Glutamatergic neuron (in vitro differentiated cells): ENCODE data around the gene CAMK2B. TPM values are rescaled to one million over a fixed set of nuclear protein-coding genes. Genes with fewer than 3 reads are reported as not detected.

ENCODE experiments used
- DNase-seq: peaks from one replicate; pipeline ENCODE4 v3.0.0; 2022
- H3K27ac Mint-ChIP-seq: one replicate; pipeline ENCODE4 v1.8.0; 2020; ENCODE audit warnings: mild to moderate bottlenecking, mixed read lengths, inconsistent platforms; ENCODE audit not compliant: unreplicated experiment
- H3K27me3 Mint-ChIP-seq: one replicate; pipeline ENCODE4 v1.8.0; 2020; ENCODE audit warnings: mild to moderate bottlenecking, moderate library complexity, mixed read lengths, inconsistent platforms; ENCODE audit not compliant: unreplicated experiment
- H3K36me3 Mint-ChIP-seq: one replicate; pipeline ENCODE4 v1.8.0; 2020; ENCODE audit warnings: mild to moderate bottlenecking, mixed read lengths, inconsistent platforms; ENCODE audit not compliant: unreplicated experiment
- H3K4me1 Mint-ChIP-seq: one replicate; pipeline ENCODE4 v1.8.0; 2020; ENCODE audit warnings: mild to moderate bottlenecking, low read depth, mixed read lengths, inconsistent platforms; ENCODE audit not compliant: unreplicated experiment
- H3K4me3 Mint-ChIP-seq: one replicate; pipeline ENCODE4 v1.8.0; 2020; ENCODE audit warnings: mild to moderate bottlenecking, mixed read lengths, inconsistent platforms; ENCODE audit not compliant: unreplicated experiment
- H3K9me3 Mint-ChIP-seq: one replicate; pipeline ENCODE4 v1.8.0; 2020; ENCODE audit warnings: mild to moderate bottlenecking, moderate library complexity, mixed read lengths, inconsistent platforms; ENCODE audit not compliant: unreplicated experiment
- long read RNA-seq: library from polyadenylated mRNA; unstranded; transcript quantifications from one replicate; pipeline ENCODE4 v2.0.0, GENCODE V29; 2020; ENCODE audit not compliant: unreplicated experiment
- total RNA-seq: library from RNA; stranded (reverse); fragmentation: NEBNext Ultra II Directional; extraction: Animal tissue kit (Norgen Biotek cat#: 25700); gene quantifications from one replicate; pipeline ENCODE4 v1.2.1, GENCODE V29; 2021; ENCODE audit not compliant: unreplicated experiment
- TF ChIP-seq, protein P1 (sequence below): fragments of 200-600 bp; sonication (generic); IDR thresholded peaks from one replicate; pipeline ENCODE4 v1.5.0; 2021; ENCODE audit not compliant: partially characterized antibody, unreplicated experiment

CAMK2B gene
- 55.1 TPM for total RNA-seq
- long read RNA-seq, full-length matches to known transcripts = 14 of 55 reads
- long read RNA-seq, partial matches to known transcripts = 2 of 55 reads
- long read RNA-seq, other reads (novel, unspliced or antisense) = 39 of 55 reads

DNA sequence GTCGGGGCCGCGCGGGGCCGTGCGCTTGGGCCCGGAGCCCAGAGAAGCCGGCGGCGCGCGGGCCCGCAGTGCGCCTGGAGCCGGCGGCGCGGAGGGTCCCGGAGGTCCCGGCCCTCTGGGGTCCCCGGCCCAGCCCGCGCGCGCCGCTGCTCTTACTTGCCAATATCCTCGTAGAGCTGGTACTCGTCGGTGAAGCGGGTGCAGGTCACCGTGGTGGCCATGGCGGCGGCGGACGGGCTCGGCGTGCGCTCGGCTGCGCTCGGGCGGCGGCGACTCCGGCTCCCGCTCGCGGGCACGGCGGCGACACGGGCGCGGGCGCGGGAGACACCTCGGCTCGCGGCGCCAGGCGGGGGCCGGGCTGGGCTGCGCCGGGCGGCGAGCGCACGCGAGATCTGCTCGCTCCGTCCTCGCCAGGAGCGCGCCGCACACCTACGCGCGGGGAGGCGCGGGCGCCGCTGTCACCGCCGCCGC is at the start of gene CAMK2B:
Gene CAMK2B, minus strand, starts transcription at position 394 of the 471 bp plus-strand sequence. Its CDS starts 173 bp downstream, at position 221.
- H3K9me3 Mint-ChIP-seq = peaks cover 10% of the 10 kb centered on the region
- H3K27ac Mint-ChIP-seq = peak within 1 kb of the TSS; percentile 90
- peak within 1 kb of the TSS; percentile 94 for H3K4me3 Mint-ChIP-seq
- H3K4me1 Mint-ChIP-seq = peaks cover 26% of the 10 kb centered on the region
- no peaks in the 10 kb centered on the region for H3K36me3 Mint-ChIP-seq
- peaks cover 13% of the 10 kb centered on the region for H3K27me3 Mint-ChIP-seq
- peak; percentile 49 for DNase-seq
- TF ChIP-seq, protein P1, sequence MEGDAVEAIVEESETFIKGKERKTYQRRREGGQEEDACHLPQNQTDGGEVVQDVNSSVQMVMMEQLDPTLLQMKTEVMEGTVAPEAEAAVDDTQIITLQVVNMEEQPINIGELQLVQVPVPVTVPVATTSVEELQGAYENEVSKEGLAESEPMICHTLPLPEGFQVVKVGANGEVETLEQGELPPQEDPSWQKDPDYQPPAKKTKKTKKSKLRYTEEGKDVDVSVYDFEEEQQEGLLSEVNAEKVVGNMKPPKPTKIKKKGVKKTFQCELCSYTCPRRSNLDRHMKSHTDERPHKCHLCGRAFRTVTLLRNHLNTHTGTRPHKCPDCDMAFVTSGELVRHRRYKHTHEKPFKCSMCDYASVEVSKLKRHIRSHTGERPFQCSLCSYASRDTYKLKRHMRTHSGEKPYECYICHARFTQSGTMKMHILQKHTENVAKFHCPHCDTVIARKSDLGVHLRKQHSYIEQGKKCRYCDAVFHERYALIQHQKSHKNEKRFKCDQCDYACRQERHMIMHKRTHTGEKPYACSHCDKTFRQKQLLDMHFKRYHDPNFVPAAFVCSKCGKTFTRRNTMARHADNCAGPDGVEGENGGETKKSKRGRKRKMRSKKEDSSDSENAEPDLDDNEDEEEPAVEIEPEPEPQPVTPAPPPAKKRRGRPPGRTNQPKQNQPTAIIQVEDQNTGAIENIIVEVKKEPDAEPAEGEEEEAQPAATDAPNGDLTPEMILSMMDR = no peak

DNA sequence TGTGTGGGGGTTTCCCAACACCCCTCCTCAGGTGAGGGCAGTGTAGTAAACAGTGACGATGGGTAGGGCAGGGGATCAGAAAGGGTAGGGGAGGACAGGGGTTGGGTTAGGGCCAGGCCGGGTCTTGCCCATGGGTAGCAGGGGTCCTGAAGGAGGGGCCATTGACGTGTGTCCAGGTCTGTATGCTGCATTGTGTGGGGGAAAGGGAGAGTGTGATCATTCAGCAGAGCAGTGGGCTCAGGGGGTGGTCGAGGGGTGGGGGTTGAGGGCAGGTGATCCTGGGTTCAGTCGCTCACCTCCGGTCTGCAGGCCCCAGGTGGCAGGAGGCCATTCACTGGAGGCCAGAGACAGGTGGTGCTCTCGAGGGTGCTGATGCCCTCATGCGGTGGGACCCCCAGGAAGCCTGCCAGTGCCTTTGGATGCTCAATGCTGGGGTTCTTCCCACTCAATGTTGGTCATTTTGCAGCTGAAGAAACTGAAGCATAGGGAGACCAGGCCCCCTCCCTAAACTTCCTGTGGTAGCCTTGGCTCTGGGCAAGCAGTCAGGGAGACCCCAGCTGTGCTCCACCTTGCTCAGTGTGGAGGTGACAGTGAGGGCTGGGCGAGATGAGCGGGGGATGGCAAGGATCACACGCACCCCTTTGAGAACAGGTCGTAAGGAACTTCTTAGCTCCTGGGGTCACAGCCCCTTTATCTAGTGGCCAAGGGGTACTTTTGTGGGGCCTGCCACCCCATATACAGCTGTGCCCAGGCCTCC is 48.8 kb upstream of the CAMK2B start:
- no peak for DNase-seq
- Mint-ChIP-seq H3K4me3 (no peak overlapping the region), H3K36me3 (peaks cover 20% of the 10 kb centered on the region), H3K9me3 (peaks cover 3% of the 10 kb centered on the region), H3K27me3 (peaks cover 5% of the 10 kb centered on the region), H3K4me1 (no peaks in the 10 kb centered on the region), H3K27ac (no peak overlapping the region)
- TF ChIP-seq, protein P1 = no peak

DNA sequence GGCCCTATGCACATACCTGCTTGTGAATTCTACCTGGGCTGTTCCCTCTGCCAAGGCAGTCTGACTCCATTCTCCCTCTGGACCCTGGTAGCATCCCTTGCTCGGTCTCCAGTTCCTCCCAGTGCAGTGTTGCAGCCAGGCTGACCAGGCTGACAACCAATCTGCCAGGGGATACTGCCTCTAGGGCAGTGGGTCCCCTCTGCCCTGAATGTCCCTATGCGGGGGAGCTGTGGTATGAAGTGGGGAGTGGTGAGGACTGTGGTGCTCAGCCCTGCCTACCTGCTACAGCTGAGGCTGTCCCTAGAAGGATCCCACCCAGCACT is 48.0 kb upstream of the CAMK2B start:
- H3K4me1 Mint-ChIP-seq = no peaks in the 10 kb centered on the region
- H3K27me3 Mint-ChIP-seq = peaks cover 4% of the 10 kb centered on the region
- TF ChIP-seq, protein P1 = no peak
- H3K4me3 Mint-ChIP-seq = no peak overlapping the region
- H3K9me3 Mint-ChIP-seq = peaks cover 4% of the 10 kb centered on the region
- DNase-seq = no peak
- peaks cover 24% of the 10 kb centered on the region for H3K36me3 Mint-ChIP-seq
- H3K27ac Mint-ChIP-seq = no peak overlapping the region

DNA sequence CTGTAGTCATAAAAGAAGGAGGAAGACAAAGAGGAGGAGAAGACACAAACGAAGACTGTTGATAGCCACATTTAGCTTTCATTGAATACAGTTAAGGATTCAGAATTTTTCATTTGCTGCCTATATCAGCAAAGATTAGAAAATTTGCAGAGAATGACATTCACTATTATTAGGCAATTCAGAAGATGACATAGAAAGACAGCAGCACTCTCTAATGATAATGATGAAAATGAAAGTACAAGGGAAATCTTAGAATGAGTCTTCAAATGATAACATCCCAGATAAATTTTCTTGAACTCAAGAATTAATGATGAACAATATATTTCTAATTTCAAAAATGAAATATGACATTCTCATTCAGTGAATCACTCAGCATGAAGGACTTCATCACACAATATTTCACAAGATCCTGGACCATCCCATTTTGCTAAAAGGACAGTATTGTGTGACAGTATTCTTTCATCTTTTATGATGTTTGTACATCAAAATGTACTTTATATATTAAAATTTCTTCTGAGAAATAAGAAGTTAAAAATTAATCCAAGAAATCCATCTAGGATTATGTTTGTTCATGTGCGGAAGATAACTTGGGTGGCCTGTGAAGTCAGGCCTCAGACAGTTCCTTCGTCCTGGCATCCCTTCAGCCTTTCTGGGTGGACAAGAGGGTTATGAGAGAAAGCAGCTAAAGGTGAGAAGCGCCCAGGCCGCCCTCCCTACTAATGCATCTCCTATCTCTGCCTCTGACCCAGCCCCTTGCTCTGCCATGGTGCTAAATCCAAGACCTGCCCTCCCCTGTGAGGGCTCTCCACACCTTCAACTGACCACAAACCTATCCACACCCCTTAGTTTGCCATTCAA is 47.4 kb upstream of the CAMK2B start:
- no peak for DNase-seq
- Mint-ChIP-seq H3K4me3 (no peak overlapping the region), H3K9me3 (peaks cover 6% of the 10 kb centered on the region), H3K27ac (no peak overlapping the region), H3K27me3 (peaks cover 4% of the 10 kb centered on the region), H3K4me1 (peaks cover 2% of the 10 kb centered on the region), H3K36me3 (peaks cover 24% of the 10 kb centered on the region)
- TF ChIP-seq, protein P1 = no peak
